Brain microvascular endothelial cell (primary cell): ENCODE data around the gene ELANE.
"Not testable (repeated sequence)": the region's sequence is repeated elsewhere in the genome, so short reads cannot be mapped to it uniquely, and the experiment has no call there.

Experiments used
- DNase-seq: peaks from one replicate; pipeline ENCODE4 v3.0.0-alpha.2; 2020
- H3K27ac ChIP-seq: fragments of 250-450 bp; sonication (Bioruptor Pico); 2 replicates; pipeline ENCODE4 v1.5.1; 2020; ENCODE audit warnings: mild to moderate bottlenecking, moderate library complexity
- H3K27me3 ChIP-seq: fragments of 250-450 bp; sonication (Bioruptor Pico); replicated peaks from 2 replicates; pipeline ENCODE4 v1.5.1; 2020; ENCODE audit warnings: mild to moderate bottlenecking
- H3K36me3 ChIP-seq: fragments of 250-450 bp; sonication (Bioruptor Pico); replicated peaks from 2 replicates; pipeline ENCODE4 v1.5.1; 2020; ENCODE audit warnings: mild to moderate bottlenecking
- H3K4me3 ChIP-seq: 2 replicates; pipeline ENCODE4 v1.5.1; 2011; ENCODE audit warnings: low read depth, mild to moderate bottlenecking, control low read depth, low read length, moderate library complexity
- in situ Hi-C: cut with HindIII; loops from 2 replicates; pipeline ENCODE4 v1.10.0; 2017; ENCODE audit warnings: low sequenced_read_pairs, low pct_ligation_motif_present
- TF ChIP-seq, protein P1 (sequence below): IDR thresholded peaks from 2 replicates; pipeline ENCODE4 v1.5.1; 2011; ENCODE audit warnings: low read depth, mild to moderate bottlenecking, moderate library complexity, low read length, control low read depth, inconsistent platforms; ENCODE audit errors: missing control alignments

Gene ELANE

DNA sequence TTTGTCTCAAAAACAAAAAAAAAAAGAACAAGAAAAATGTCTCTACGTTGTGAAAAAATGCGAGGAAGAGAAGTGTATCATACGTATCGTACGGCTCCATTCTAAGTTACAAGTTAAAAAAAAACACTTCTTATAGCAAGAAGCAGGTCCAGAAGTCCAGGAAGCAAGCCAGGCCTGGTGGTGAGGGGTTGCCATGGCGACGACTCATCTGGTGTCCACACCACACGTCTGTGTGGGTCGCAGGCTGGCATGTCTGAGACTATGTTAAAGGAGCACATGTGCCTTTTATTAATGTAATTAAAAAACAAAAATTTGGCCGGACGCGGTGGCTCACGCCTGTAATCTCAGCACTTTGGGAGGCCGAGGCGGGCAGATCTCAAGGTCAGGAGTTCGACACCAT, 35.0 kb downstream of the ELANE start:
- H3K27ac ChIP-seq = no peak overlapping the region
- peak; percentile 22 for DNase-seq

DNA sequence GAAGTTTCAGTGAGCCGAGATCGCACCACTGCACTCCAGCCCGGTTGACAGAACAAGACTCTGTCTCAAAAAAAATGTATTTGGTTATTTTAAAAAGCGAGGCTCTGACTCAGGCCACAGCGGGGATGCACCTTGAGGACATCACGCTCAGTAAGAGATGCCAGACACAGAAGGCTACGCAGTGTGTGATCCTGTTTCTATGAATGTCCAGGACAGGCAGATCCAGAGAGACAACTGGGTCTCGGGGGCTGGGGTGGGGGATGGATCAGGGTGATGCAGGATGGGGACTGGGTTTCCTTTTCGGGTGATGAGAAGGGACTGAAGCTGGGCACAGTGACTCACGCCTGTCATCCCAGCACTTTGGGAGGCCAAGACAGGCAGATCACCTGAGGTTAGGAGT, 35.5 kb downstream of the ELANE start:
- no peaks in the 10 kb centered on the region for H3K27me3 ChIP-seq
- TF ChIP-seq, protein P1, sequence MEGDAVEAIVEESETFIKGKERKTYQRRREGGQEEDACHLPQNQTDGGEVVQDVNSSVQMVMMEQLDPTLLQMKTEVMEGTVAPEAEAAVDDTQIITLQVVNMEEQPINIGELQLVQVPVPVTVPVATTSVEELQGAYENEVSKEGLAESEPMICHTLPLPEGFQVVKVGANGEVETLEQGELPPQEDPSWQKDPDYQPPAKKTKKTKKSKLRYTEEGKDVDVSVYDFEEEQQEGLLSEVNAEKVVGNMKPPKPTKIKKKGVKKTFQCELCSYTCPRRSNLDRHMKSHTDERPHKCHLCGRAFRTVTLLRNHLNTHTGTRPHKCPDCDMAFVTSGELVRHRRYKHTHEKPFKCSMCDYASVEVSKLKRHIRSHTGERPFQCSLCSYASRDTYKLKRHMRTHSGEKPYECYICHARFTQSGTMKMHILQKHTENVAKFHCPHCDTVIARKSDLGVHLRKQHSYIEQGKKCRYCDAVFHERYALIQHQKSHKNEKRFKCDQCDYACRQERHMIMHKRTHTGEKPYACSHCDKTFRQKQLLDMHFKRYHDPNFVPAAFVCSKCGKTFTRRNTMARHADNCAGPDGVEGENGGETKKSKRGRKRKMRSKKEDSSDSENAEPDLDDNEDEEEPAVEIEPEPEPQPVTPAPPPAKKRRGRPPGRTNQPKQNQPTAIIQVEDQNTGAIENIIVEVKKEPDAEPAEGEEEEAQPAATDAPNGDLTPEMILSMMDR = no peak
- no peak overlapping the region for H3K4me3 ChIP-seq
- no peak overlapping the region for H3K27ac ChIP-seq
- H3K36me3 ChIP-seq = peaks cover 62% of the 10 kb centered on the region
- no peak for DNase-seq
- in situ Hi-C loops = no loop called here

More for the DNA sequence above, 35.0 kb downstream of the ELANE start:
- Histone ChIP-seq H3K27me3 (no peaks in the 10 kb centered on the region), H3K36me3 (peaks cover 66% of the 10 kb centered on the region), H3K4me3 (no peak overlapping the region)
- in situ Hi-C loops = no loop called here
- TF ChIP-seq, protein P1 = no peak

DNA sequence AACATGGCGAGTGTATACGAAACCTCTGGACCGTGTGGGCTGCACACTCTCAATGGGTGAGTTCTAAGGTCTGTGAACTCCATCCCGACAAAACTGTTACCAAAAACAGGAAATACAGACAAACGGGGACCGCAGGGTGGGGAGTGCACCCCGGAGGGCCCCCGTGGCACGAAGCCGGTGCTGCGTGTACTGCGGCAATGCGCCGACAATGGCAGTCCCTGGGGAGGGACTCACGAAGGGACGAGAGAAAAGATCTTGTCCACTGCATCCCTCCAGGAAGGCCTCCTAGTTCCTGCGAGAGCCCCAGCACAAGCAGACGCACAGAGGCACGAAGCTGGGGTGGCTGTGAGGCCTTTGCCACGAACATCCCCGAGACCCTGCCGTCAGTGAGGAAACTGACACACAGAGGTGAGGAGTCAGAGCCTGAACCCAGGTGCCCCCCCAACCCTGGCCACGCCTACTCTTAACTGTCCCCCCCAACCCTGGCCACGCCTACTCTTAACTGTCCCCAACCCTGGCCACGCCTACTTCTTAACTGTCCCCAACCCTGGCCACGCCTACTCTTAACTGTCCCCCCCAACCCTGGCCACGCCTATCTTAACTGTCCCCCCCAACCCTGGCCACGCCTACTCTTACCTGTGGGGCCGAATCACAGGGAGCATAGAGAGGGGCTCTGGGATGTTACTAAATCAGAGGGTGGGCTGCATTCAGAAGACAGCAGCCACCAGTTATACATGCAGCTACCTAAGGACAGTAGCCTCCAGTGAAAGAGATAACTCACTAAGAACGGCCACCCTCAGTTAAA, 36.7 kb downstream of the ELANE start:
- in situ Hi-C loops = no loop called here
- Histone ChIP-seq H3K27me3 (no peaks in the 10 kb centered on the region), H3K36me3 (peaks cover 55% of the 10 kb centered on the region), H3K27ac (no peak overlapping the region), H3K4me3 (no peak overlapping the region)
- TF ChIP-seq, protein P1 = no peak
- DNase-seq = no peak

DNA sequence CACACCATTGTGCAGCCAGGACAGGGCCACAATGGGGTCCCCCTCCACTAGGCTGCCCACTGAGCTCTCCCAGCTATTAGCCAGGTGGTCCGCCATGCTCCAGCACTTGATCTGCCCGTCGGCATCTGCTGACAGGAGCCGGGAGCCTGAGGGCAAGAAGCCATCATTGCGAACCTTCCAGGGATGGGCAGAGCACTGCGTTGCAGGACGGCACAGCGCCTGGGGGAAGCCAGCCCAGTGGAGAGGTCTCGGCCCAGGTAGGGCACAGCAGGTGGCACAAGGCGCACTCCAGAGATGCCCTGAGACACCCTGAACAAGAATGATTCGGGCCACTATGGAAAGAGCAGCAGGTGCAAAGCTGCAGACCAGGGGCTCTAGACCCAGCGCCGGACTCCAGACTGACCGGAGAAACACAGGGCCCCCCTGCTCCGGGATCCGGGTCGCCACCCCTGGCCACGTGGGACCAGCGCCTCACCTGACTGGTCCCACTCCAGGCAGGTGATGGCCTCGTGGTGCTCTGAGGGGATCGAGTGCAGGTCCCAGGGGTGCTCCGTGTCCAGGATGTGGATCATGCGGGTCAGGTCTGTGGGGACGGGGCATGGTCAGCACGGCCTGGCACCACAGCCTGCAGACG, 37.7 kb downstream of the ELANE start:
- no peak overlapping the region for H3K4me3 ChIP-seq
- in situ Hi-C loops = no loop called here
- TF ChIP-seq, protein P1 = no peak
- peaks cover 47% of the 10 kb centered on the region for H3K36me3 ChIP-seq
- DNase-seq = no peak
- H3K27ac ChIP-seq = no peak overlapping the region
- no peaks in the 10 kb centered on the region for H3K27me3 ChIP-seq

DNA sequence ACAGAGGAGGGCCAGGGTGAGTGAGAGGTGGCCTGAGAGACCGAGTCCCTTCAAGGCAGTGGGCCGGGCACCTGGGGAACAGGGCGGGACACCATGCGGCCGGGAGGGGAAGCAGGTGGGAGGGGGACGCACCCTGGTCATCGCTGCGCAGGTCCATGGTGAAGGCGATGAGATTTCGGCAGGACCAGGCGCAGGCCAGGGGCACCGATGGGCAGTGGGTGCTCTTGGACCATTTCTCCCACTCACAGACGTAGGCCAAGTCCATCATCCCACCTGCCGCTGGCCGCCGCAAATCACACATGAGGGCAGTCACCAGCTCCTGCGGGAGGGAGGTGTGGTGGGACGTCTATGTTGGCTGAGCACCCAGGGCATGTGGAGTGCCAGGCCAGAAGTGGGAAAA, 38.7 kb downstream of the ELANE start:
- no peak overlapping the region for H3K27ac ChIP-seq
- no peaks in the 10 kb centered on the region for H3K27me3 ChIP-seq
- no peak overlapping the region for H3K4me3 ChIP-seq
- in situ Hi-C loops = no loop called here
- H3K36me3 ChIP-seq = peaks cover 37% of the 10 kb centered on the region
- TF ChIP-seq, protein P1 = no peak
- DNase-seq = no peak

DNA sequence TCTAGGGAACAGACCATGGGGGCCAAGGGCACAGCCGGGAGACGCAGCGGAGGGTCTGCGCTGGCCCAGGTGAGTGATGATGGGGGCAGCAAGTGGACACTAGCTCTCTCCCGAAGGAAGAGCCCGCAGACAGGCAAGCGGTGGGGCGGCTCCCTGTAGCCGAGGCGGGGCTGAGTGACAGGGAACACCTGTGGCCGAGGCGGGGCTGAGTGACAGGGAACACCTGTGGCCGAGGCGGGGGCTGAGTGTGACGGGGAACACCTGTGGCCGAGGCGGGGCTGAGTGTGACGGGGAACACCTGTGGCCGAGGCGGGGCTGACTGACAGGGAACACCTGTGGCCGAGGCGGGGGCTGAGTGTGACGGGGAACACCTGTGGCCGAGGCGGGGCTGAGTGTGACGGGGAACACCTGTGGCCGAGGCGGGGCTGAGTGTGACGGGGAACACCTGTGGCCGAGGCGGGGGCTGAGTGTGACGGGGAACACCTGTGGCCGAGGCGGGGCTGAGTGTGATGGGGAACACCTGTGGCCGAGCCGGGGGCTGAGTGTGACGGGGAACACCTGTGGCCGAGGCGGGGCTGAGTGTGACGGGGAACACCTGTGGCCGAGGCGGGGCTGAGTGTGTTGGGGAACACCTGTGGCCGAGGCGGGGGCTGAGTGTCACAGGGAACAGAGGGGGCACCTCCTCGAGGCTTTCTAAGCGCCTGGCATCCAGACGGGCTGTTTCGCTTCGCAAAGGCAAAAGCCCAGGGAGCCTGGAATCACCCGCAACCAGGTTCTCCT, 39.5 kb downstream of the ELANE start:
- in situ Hi-C loops, DNase-seq, H3K27me3 ChIP-seq, H3K27ac ChIP-seq: not testable (repeated sequence)
- Histone ChIP-seq H3K36me3 (peaks cover 32% of the 10 kb centered on the region), H3K4me3 (peak overlapping the region; percentile 79)
